Stimulated activated CD4-positive, alpha-beta T cell treated with anti-CD3 and anti-CD28 coated beads, Interleukin-4, amount 100 ng/mL, for 48 hours (primary cell): ENCODE measurements around the gene ZNF628.

Source experiments
- DNase-seq, 2 donors: peaks; one replicate each; pipeline ENCODE4 v3.0.0-alpha.2; 2020; ENCODE audit warnings: low read depth in 2 of 2

ZNF628 gene

DNA sequence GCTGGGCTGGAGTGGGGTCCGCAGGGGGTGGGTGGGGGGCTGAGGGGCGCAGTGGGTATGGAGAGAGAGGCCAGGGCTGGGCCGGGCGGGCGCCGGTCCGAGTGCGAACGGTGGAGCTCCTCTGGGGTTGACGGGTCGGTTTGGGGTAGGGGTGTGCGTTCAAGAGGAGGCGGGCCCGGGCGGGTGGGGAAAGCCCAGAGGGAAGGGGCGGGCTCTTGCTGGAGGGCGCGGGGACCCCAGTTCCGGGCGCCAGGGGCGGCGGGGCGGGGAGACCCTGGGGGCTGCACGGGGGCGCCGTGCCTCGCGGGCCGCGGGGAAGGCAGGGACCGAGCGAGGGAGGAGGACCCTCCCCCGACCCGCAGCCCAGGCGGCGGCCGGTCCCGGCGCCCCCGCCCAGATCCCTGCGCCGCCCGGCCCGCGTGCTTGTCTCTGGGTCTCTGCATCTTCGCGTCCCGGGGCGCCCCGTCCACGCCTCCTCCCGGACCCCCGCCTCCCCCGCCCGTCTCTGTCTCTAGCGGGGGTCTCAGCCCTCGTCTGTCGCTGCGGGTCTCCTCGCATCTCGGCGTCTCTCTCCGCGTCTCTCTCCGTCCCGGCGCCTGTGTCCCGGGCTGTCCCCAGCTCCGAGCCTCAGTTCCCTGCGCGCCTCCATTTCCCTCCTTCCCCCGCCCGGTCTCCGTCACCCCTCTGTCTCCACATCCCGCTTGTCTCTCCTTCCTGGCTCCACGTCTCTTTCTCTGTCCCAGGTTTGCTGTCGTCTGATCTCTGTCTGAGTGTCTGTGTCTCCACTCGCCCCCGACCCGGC is 25.1 kb upstream of the ZNF628 start:
- no peak for DNase-seq

DNA sequence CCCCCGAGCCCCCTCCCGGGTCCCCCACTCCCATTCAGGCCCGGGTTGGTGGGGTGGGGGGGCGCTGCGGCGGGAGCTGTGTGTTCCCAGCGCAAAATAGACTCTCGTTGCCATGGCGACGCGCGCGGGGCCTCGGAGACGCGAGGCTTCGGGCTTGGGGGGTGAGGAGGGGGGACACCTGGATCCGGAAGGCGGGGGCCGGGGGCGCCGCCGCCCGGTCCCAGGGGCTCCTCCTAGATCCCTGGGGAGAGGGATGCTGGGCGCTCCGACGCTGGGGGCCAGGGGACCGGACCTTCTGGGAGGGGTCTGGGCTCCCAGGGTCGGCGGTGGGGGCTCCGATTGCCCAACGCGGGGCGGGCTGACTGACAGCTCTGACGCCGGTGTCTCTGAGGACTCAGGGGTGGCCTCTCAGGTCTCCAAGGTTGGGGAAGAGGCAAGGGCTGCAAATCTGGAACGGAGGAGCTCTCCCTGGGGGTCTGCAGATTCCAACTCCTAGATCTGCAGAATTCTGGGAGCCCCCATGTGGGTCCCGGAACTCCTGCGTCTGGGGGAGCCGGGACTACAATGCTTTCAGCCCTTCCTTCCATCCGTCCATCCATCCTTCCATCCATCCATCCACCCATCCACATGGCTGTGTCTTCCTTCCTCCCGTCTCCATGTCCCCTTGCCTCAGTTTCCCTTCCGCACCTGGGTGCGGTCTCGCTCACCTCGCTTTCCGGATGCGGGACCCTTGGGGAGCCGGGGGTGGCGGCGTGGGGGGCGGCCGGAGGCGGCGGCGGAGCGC is 24.3 kb upstream of the ZNF628 start:
- no peak for DNase-seq

DNA sequence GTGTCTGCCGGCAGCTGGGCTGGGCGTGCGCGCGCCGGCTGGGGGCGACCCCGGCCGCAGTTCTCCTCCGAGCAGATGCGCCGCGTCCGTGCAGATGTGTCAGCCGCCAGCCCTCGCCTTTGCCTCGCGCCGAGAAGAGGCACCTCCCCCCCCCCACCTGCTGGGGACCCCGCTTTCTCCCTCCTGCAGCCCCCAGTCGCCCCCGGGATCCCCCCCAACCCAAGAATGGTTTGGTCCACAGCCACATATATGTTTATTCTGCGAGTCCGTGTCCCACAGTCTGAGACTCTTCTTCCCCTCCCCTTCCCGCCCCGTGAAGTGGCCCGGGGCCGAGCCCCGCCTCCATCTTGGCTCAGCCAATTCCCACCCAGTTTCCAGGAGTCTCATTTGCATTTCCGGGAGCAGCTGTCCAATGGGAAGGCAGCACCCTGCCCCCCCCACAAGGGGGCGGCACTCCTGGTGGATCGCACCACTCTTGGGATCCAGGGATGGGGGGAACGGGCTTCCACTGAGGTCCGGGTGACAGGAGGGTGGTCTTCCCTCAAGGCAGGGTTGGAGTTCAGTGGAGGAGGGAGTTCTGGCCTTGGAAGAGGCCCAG is 23.6 kb upstream of the ZNF628 start:
- DNase-seq: peak in 1 of 2 donors; percentile 35

DNA sequence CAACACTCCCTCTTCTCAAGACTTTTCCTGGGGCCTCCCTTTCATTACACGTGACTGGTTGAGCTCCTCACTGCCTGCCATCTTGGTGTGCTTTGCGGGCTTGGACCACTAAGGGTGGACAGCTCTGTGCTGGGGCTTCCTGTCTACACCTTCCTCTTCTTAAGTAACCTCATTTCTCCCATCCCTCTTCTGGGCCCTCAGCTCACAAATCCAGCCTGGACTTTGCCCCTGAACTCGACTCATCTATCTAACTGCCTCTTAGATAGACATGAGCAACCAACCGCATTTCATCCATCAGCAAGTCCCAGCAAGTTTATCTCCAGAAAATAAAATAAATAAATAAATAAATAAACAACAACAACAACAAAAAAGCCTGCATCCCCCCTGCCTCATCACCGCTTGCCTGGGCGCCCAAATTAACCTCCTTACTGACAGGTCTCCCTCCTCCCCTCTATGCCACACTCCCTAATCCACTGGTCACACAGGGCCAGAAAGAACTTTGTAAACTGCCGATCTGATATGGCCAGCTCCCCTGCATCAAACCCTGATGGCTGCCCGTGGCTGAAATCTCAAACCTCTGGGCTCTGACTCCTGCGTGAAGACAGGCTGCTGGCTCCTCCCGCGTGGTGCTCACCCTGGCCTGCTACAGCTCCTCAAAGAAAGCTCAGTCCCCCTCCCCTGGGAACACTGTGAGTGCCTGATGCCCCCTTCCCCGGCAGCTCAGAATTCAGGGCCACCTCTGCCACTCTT is 22.7 kb upstream of the ZNF628 start:
- no peak for DNase-seq

DNA sequence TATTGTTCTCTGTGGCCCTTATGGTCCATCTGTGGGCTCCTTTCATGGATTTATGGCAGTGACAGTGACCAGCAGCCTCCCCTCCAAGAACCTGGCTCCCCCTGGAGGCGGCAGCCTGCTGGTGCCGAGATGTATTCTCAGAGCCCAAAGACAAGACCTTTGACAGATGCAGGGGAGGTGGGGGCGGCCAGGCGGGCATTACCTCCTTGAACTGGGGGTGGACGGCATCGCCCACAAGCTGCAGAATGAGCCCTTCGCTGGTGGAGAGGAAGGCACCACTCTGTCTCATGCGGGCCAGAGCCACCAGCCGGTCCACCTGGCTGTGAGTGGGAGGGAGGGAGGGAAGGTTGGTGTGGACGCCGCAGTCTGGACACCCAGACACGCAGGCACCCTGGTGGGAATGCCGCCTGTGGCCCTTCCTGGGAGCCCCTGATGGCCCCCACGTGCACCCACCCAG is 21.6 kb upstream of the ZNF628 start:
- peak in 1 of 2 donors; percentile 53 for DNase-seq

DNA sequence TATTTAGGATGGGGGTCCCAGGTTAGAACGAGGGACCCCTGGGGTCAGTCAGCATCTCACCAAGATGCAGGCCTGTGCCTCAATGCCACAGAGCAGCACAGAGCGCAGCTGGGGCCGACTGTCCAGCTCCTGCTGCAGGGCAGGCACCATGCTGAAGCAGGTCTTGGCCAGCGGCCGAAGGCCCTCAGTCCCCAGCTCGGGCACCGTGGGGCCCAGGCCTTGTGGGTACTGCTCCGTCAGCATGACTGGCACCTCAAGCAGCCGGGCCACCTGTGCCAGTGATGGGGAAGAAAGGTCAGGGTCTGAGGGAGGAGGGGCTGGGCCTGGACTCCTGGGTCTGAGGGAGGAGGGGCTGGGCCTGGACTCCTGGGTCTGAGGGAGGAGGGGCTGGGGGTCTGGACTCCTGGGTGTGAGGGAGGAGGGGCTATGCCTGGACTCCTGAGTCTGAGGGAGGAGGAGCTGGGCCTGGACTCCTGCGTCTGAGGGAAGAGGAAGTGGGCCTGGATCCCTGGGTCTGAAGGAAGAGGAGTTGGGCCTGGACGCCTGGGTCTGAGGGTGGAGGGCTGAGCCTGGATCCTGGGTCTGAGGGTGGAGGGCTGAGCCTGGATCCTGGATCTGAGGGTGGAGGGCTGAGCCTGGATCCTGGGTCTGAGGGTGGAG is 20.7 kb upstream of the ZNF628 start:
- no peak for DNase-seq

DNA sequence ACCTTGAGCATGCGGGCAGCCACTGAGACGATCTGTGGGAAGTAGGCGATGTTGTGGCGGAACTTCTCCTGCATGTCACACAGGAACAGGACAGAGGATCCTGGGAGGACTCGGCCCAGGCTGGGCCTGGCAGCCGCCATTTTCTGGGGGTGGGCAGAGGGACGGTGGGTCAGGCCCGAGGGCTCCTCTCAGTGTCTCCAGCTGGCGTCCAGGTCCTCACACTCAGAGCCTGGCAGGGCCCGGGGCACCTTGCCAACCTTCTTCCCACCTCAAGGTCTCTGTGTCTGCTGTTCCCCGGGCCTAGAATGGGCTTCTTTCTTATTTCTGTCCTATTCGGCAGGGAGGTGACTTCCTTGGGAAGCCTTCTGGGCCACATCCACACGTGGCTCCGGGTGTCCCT is 20.1 kb upstream of the ZNF628 start:
- no peak for DNase-seq

DNA sequence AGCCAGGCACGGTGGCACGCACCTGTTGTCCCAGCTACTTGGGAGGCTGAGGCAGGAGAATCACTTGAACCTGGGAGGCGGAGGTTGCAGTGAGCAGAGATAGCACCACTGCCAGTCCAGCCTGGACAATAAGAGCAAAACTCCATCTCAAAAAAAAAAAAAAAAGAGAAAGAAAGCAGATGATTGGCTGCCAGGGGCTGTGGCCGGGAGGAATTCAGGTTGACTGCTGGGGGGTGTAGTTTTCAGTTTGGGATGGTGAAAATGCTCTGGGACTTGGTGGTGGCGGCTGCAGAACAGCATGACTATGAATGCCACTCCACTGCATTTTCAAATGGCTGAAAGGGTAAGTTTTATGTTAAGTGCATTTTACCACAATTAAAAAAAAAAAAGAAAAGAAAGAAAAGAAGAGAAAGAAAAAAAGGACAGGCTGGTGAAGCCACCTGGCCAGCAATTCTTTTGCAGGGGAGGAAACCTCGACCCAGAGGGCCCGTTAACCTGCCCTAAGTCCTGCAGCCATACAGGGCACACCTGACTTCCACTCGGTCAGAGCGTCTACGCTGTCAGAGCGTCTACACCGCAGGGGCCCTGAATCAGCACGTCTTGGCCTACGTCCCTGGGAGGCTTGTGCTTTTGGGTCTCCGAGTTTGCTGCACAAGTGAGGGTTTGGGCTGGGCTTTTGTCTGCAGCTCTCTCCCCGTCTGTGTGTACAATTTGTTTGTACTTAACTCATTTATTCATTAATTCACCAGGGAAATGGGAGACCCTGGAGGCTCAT is 18.5 kb upstream of the ZNF628 start:
- no peak for DNase-seq

DNA sequence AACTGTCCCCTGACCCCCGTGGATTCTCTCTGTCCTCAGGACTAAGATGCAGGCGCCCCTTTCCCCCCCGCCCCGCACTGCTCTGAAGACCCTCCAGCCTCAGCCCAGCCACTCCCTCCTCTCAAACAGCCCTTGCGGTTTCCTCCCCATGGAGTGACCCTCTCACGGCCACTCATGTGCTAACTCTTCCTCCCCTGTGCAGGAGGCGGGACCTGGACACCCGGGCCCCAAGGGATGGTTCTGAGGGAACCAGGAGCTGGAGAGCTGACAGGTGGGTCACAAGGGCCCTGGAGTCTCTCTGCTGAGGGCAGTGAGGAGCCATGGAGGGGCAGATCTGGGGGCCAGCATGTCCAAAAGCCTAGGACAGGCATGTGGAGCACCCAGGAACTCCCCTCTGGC is 16.9 kb upstream of the ZNF628 start:
- no peak for DNase-seq

DNA sequence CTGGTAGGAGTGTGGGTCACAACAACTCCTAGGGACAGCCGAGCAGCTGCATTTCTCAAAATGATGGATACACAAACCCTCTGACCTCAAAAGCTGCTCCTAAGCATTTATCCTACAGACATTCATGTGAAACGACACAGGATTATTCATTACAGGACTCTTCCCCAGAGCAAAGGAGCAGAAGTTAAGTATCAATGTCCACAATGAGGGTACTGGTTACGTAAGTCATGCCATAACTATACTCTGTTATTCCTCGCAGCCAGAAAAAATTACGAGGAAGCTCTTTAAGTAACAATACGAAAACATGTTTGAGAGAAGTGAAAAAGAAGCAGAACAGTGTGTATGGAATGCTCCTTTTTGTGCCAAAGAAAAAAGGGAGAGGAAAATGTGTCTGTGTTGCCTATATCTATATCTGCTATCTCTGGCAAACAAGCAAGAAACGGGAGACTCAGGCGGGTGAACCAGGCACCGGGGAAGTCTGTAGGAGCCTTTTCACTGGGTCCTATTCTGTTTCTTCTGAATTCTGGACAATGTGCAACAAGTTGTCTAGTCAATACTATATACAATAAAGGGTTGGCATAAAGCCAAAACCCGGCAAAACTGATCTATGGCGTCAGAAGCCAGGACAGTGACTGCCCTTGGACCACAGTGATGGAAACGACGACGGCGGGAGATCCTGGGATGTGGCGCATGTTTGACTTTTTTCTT is 16.3 kb upstream of the ZNF628 start:
- no peak for DNase-seq

DNA sequence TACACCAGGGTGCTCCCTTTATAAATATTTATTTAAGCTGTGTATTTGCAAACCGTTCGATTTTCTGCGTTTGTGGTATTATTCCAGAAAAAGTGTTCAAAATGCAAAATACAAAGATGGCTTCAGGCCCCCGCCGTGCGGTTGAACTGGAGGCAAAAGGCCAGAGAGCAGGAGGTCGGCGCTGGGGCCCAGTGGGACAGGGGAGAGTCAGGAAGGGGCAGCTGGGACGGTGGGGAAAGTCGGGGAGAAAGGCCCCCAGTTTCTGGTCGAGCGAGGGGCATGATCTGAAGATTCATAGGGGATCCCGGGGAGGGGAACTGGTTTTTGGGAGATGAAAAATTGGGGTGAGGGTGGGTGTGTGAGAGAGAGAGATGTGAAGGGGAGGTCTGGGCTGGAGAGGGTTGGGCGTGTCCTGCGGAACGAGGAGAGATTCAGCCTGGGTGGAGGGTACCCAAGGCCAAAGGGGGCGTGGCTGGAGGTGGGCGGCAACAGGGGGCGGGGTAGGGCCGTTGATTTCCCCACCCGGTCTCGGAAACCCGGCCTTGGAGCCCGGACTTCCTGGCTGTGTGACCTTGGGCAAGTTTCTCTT is 15.7 kb upstream of the ZNF628 start:
- DNase-seq: no peak

DNA sequence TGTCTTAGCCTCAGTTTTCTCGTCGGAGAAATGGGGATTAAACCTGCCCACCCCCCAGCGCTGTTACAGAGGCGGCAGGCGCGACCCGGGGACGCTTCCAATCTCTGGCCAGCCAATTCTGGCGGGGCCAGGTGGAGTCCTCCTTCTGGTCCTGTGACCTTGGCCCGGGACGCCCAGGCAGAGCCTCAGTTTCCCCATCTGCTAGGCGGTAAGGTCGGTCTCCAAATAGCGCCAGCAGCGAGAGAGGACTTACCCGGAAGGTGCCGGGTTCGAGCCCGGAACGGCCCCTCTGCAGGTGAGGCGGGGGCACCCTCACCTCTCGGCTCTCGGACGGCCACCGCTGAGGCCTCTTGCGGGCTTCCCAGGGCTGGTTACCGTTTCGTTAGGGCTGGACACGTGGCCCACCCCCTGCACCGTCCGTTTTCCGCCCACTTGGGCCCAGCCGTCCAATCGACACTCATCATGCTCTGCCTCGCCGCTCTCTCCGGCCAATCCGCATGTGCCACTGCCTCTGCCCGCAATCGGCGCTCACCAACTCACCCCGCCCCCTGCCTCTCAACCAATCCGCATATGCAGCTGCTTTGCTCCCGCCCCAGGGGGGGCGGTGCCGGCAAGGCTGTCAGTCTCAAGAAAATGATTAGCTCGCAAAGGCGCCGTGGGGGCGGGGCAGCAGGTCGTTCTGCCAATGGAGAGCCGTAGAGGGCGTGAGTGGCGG is 15.0 kb upstream of the ZNF628 start, which contains the start of gene ISOC2:
TSS of gene ISOC2 (minus strand) at position 384 of the 715 bp plus-strand sequence. CDS start 5,156 bp downstream, outside the sequence.
- peak; percentile 100 for DNase-seq

DNA sequence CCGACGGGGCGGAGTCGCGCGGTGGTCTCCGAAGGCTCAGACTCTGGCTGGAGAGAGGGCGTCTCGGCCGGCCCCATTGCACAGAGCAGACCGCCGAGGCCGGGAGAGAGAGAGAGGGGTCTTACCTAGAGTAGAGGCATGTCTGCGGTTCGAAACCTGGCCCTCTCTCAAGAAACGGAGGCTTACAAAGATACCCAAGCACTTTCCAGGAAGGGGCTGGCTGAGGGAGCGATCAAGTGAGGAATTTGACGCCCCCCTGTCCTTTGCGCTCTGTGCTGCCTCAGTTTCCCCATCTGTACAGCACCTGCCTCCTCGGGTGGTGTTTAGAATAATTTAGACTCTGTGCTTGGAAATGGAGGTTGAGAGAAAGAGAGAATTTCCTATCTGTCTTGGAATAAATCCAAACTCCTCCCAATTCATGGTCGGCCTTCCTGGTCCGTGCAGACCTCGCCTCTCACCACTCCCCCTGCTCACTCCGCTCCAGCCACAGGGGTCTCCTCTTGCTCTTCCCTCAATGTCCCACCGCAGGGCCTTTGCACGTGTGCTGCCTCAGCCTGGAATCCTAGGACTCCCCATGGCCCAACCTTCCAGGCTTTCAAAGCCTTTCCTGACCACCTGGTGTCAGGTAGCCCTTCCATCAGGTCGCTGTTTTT is 14.3 kb upstream of the ZNF628 start:
- no peak for DNase-seq

DNA sequence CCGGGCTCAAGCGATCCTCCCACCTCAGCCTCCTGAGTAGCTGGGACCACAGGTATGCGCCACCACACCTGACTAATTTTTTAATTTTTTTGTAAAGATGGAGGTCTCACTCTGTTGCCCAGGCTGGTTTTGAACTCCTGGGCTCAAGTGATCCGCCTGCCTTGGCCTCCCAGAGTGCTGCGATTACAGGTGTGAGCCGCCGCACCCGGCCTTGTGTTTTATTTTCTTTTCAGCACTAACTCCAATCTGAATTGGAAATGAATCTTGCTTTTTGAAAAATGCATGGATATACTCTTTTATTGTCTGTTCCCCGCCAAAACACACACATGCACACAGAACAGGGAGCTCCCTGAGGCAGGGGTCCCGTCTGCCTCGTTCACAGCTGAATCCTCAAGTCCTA is 13.7 kb upstream of the ZNF628 start:
- no peak for DNase-seq

DNA sequence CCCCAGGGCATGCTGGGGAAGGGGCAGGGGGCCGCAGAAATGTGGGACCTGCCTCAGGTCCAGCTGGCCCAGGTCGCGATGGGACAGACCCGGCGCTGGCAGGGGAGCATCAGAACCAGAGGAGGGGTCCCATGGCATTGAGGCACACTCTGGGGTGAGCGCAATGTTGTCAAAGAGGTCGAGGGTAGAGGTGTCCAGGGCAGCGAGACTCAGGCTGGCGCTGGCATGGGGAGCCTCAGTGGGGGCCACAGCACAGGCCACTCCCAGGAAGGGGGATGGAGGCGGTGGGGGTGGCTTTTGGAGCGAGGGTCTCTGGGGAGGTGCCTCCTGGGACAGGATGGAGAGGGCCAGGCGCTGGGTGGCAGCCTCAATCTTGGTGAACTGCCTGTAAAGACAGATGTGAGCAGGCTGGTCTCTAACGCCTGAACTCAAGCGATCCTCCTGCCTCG is 12.8 kb upstream of the ZNF628 start:
- DNase-seq: no peak

DNA sequence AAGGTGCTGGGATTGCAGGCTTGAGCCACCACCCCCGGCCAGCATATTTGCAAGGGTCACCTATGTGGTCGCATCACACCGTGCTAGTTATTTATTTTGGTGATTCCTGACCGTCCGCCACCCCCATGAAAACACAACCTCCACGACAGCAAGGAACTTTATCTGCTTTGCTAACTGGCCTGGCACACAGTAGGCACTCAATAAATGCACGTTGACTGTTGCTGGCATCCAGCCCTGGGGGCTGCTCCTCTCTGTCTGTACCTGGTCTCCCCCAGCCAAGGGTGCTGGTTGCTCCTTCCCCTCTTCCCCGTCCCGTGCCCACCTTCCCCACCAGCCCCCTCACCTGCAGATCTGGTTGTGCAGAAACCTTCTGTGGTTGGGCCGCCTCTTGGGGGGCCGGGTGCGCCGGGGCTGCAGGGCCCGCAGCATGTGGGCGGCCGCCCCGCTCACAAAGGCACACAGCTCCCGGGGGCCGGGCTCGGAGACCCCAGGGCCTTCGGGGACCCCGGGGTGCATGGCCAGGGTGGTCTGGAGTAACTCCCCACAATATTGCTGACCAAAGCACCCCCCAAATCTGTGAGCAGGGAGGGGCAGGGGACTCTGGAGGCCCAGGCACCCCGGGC is 12.3 kb upstream of the ZNF628 start:
- DNase-seq: no peak

DNA sequence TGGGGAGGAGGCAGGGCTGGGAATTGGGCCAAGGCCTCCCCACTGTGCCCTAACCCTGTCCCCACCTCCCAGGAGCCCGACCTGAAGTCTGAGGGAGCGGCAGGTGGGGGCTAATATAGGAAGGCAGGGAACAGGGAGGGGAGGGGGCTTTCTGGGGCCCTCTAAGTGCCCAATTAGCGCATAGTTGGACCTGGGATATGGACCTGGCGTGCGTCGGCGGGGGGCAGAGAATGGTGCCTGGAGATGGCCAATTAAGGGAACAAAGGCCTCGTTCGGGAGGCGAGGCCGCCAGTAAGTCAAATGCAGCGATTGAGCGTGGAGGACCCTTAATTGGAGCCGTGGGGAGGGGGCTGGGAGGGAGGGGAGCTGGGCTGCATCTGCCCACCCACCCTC is 11.8 kb upstream of the ZNF628 start, which contains the start of gene C19orf85:
TSS of gene C19orf85 (minus strand) at position 90 of the 393 bp plus-strand sequence. CDS start 197 bp downstream, outside the sequence.
- DNase-seq: no peak
